OCI-LY3 (cell line): ENCODE results near the gene POU6F2.

Source experiments
- H2AFZ ChIP-seq: fragments of 200-600, 300-600 bp; shearing (Covaris generic); 2 replicates; pipeline ENCODE4 v1.6.0; 2014; ENCODE audit warnings: antibody characterized with exemption, low read depth, low read length
- H3K27ac ChIP-seq: fragments of 200-600, 300-600 bp; sonication (generic); 2 replicates; pipeline ENCODE4 v1.5.1; 2014; ENCODE audit warnings: mild to moderate bottlenecking, low read length, moderate library complexity, mixed read lengths
- H3K27me3 ChIP-seq: fragments of 200-600, 300-600 bp; sonication (generic); 2 replicates; pipeline ENCODE4 v1.6.1; 2014; ENCODE audit warnings: low read depth, low read length, mixed read lengths
- H3K36me3 ChIP-seq: fragments of 200-600, 300-600 bp; sonication (generic); replicated peaks from 2 replicates; pipeline ENCODE3; 2014; ENCODE audit warnings: low read depth, low read length, mixed read lengths
- H3K4me1 ChIP-seq: fragments of 300-600, 200-600 bp; sonication (generic); 2 replicates; pipeline ENCODE4 v1.6.1; 2014; ENCODE audit warnings: low read length, mixed read lengths
- H3K4me2 ChIP-seq: fragments of 200-600, 300-600 bp; sonication (generic); 2 replicates; pipeline ENCODE4 v1.6.1; 2014; ENCODE audit warnings: low read length, mixed read lengths
- H3K4me3 ChIP-seq: fragments of 300-600, 200-600 bp; sonication (generic); 2 replicates; pipeline ENCODE4 v1.5.1; 2014; ENCODE audit warnings: antibody characterized with exemption, mild to moderate bottlenecking, low read length, moderate library complexity
- H3K79me2 ChIP-seq: fragments of 300-600, 200-600 bp; shearing (Covaris generic); 2 replicates; pipeline ENCODE4 v1.6.1; 2014; ENCODE audit warnings: mild to moderate bottlenecking, low read length, mixed read lengths
- H3K9ac ChIP-seq: fragments of 300-600, 200-600 bp; shearing (Covaris generic); 2 replicates; pipeline ENCODE4 v1.6.0; 2014; ENCODE audit warnings: mild to moderate bottlenecking, low read length, moderate library complexity
- H3K9me3 ChIP-seq: fragments of 200-600, 300-600 bp; shearing (Covaris generic); 2 replicates; pipeline ENCODE4 v1.6.1; 2014; ENCODE audit warnings: low read length, mixed read lengths; ENCODE audit not compliant: insufficient read depth
- H4K20me1 ChIP-seq: fragments of 200-600, 300-600 bp; sonication (generic); 2 replicates; pipeline ENCODE4 v1.6.1; 2016; ENCODE audit warnings: low read length, mixed read lengths; ENCODE audit not compliant: insufficient read depth
- EZH2phosphoT487 ChIP-seq: fragments of 200-600 bp; shearing (Covaris generic); IDR thresholded peaks from 2 replicates; pipeline ENCODE4 v1.6.1; 2018; ENCODE audit warnings: antibody characterized with exemption, mixed run types, low read depth
- TF ChIP-seq, protein P1 (sequence below): fragments of 200-600, 300-600 bp; sonication (generic); IDR thresholded peaks from 2 replicates; pipeline ENCODE4 v1.5.1; 2014; ENCODE audit warnings: antibody characterized with exemption, low read length, low read depth

Gene POU6F2

GRCh38 chr7:39071116-39071515, 93.4 kb downstream of the POU6F2 start:
- no peak overlapping the region for H3K27ac ChIP-seq
- no peaks in the 10 kb centered on the region for H3K79me2 ChIP-seq
- H3K36me3 ChIP-seq: no peaks in the 10 kb centered on the region
- no peak overlapping the region for H3K4me2 ChIP-seq
- H2AFZ ChIP-seq: no peak overlapping the region
- H3K9ac ChIP-seq: no peak overlapping the region
- H3K27me3 ChIP-seq: no peaks in the 10 kb centered on the region; the same call in 1 of the 2 replicates
- H3K9me3 ChIP-seq: no peaks in the 10 kb centered on the region
- H3K4me1 ChIP-seq: peaks cover 13% of the 10 kb centered on the region
- no peaks in the 10 kb centered on the region for H4K20me1 ChIP-seq
- no peak for TF ChIP-seq EZH2phosphoT487
- TF ChIP-seq, protein P1, sequence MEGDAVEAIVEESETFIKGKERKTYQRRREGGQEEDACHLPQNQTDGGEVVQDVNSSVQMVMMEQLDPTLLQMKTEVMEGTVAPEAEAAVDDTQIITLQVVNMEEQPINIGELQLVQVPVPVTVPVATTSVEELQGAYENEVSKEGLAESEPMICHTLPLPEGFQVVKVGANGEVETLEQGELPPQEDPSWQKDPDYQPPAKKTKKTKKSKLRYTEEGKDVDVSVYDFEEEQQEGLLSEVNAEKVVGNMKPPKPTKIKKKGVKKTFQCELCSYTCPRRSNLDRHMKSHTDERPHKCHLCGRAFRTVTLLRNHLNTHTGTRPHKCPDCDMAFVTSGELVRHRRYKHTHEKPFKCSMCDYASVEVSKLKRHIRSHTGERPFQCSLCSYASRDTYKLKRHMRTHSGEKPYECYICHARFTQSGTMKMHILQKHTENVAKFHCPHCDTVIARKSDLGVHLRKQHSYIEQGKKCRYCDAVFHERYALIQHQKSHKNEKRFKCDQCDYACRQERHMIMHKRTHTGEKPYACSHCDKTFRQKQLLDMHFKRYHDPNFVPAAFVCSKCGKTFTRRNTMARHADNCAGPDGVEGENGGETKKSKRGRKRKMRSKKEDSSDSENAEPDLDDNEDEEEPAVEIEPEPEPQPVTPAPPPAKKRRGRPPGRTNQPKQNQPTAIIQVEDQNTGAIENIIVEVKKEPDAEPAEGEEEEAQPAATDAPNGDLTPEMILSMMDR: no peak
- no peak overlapping the region for H3K4me3 ChIP-seq

- Histone ChIP-seq H3K9me3 (no peaks in the 10 kb centered on the region), H2AFZ (no peak overlapping the region), H3K4me3 (no peak overlapping the region), H3K36me3 (no peaks in the 10 kb centered on the region), H3K27me3 (peaks cover 9% of the 10 kb centered on the region), H3K27ac (no peak overlapping the region), H4K20me1 (no peaks in the 10 kb centered on the region), H3K79me2 (no peaks in the 10 kb centered on the region), H3K4me1 (peaks cover 13% of the 10 kb centered on the region), H3K9ac (no peak overlapping the region), H3K4me2 (no peak overlapping the region)
- TF ChIP-seq, protein P1: no peak
- no peak for TF ChIP-seq EZH2phosphoT487
These were observed 95.7 kb downstream of the POU6F2 start for GRCh38 chr7:39073432-39073831.

DNA sequence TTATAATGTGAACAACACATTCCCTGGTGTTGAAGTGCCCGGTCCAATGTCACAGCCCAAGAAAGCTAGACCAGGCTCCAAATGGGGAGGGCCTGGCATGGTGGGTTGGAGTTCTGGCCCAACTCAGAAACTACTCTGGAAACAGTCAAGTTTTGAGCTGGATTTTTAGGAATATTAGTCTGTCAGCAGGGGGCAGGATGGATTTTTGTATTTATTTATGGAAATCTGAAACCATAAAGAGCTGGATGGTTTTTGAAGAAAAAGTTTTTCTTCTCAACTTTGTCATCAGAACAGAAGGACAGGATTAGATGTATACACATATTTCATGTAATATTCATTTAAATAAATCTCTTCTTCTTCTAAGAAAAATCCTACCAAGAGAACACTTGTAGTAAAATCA, 97.5 kb downstream of the POU6F2 start:
- Histone ChIP-seq H3K27ac (no peak overlapping the region), H3K79me2 (no peaks in the 10 kb centered on the region), H4K20me1 (no peaks in the 10 kb centered on the region), H3K36me3 (no peaks in the 10 kb centered on the region), H3K27me3 (peaks cover 9% of the 10 kb centered on the region), H3K9me3 (no peaks in the 10 kb centered on the region), H3K4me2 (no peak overlapping the region), H2AFZ (no peak overlapping the region), H3K4me1 (peaks cover 6% of the 10 kb centered on the region), H3K9ac (no peak overlapping the region), H3K4me3 (no peak overlapping the region)
- TF ChIP-seq EZH2phosphoT487: no peak
- TF ChIP-seq, protein P1: peak; percentile 27

- no peak for TF ChIP-seq EZH2phosphoT487
- TF ChIP-seq, protein P1: no peak
- no peaks in the 10 kb centered on the region for H3K79me2 ChIP-seq
- peaks cover 31% of the 10 kb centered on the region for H3K27me3 ChIP-seq
- no peak overlapping the region for H3K27ac ChIP-seq
- no peaks in the 10 kb centered on the region for H4K20me1 ChIP-seq
- no peaks in the 10 kb centered on the region for H3K9me3 ChIP-seq
- no peak overlapping the region for H3K4me2 ChIP-seq
- H2AFZ ChIP-seq: no peak overlapping the region
- no peak overlapping the region for H3K9ac ChIP-seq
- no peak overlapping the region for H3K4me3 ChIP-seq
- peaks cover 8% of the 10 kb centered on the region for H3K4me1 ChIP-seq
- H3K36me3 ChIP-seq: no peaks in the 10 kb centered on the region
These were observed 106.1 kb downstream of the POU6F2 start for GRCh38 chr7:39083781-39084180.
